ENCODE data around the gene MTMR12.
"Not testable (repeated sequence)": the region's sequence is repeated elsewhere in the genome, so short reads cannot be mapped to it uniquely, and the experiment has no call there.

Gene MTMR12

GRCh38 chr5:32285510-32286138 is 27.1 kb downstream of the MTMR12 start:
- intact Hi-C loops (cut with DNase I; ENCODE audit: low total_unique reads), result no loop called here
- TF ChIP-seq, protein P1, sequence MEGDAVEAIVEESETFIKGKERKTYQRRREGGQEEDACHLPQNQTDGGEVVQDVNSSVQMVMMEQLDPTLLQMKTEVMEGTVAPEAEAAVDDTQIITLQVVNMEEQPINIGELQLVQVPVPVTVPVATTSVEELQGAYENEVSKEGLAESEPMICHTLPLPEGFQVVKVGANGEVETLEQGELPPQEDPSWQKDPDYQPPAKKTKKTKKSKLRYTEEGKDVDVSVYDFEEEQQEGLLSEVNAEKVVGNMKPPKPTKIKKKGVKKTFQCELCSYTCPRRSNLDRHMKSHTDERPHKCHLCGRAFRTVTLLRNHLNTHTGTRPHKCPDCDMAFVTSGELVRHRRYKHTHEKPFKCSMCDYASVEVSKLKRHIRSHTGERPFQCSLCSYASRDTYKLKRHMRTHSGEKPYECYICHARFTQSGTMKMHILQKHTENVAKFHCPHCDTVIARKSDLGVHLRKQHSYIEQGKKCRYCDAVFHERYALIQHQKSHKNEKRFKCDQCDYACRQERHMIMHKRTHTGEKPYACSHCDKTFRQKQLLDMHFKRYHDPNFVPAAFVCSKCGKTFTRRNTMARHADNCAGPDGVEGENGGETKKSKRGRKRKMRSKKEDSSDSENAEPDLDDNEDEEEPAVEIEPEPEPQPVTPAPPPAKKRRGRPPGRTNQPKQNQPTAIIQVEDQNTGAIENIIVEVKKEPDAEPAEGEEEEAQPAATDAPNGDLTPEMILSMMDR (IDR thresholded peaks at IDR 0.05), result no peak
- no peak overlapping the region for H3K4me3 ChIP-seq
- no peak overlapping the region for H3K27ac ChIP-seq
- H3K27me3 ChIP-seq, result no peaks in the 10 kb centered on the region
- no peak for DNase-seq
- no peaks in the 10 kb centered on the region for H3K9me3 ChIP-seq
- no peaks in the 10 kb centered on the region for H3K36me3 ChIP-seq
- H3K4me1 ChIP-seq, result no peaks in the 10 kb centered on the region

- intact Hi-C loops (cut with DNase I; ENCODE audit: low total_unique reads), result no loop called here
- H3K27ac ChIP-seq, result no peak overlapping the region
- no peaks in the 10 kb centered on the region for H3K4me1 ChIP-seq
Measured at GRCh38 chr5:32283539-32284377, 29.0 kb downstream of the MTMR12 start.

DNA sequence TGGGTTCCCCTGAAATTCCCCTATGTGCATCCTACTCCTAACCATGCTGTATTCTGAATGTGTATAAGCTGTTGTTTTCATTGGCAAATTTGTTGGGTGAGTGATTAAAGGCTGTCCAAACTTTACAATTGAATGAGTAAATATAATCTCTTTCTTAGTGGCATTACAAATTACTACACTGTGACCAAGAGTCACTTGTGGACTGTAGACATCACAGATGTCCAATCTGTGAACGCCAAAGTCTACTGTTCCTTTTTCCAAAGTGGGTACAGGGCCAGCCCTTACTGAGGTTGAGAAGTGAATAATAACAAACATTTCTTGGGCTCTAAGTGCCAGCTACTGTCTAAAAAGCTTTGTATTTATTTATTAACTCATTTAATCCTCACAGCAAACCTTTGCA is 29.7 kb downstream of the MTMR12 start:
- DNase-seq, result no peak
- TF ChIP-seq, protein P1 (IDR thresholded peaks at IDR 0.05), result no peak
- H3K27ac ChIP-seq, result no peak overlapping the region
- H3K27me3 ChIP-seq, result no peaks in the 10 kb centered on the region
- H3K36me3 ChIP-seq, result peaks cover 0 to 6% (median 0%) of the 10 kb centered on the region in 3 donors
- H3K4me3 ChIP-seq, result no peak overlapping the region
- peaks cover 0 to 4% (median 0%) of the 10 kb centered on the region in 4 donors for H3K4me1 ChIP-seq
- H3K9me3 ChIP-seq, result no peaks in the 10 kb centered on the region
- intact Hi-C loops (cut with DNase I; ENCODE audit: low total_unique reads), result no loop called here

More at GRCh38 chr5:32283539-32284377, 29.0 kb downstream of the MTMR12 start:
- peaks cover 0 to 6% (median 0%) of the 10 kb centered on the region in 3 donors for H3K36me3 ChIP-seq
- H3K27me3 ChIP-seq, result no peaks in the 10 kb centered on the region
- H3K4me3 ChIP-seq, result no peak overlapping the region
- TF ChIP-seq, protein P1 (IDR thresholded peaks at IDR 0.05), result no peak
- DNase-seq, result no peak
- H3K9me3 ChIP-seq, result no peaks in the 10 kb centered on the region

DNA sequence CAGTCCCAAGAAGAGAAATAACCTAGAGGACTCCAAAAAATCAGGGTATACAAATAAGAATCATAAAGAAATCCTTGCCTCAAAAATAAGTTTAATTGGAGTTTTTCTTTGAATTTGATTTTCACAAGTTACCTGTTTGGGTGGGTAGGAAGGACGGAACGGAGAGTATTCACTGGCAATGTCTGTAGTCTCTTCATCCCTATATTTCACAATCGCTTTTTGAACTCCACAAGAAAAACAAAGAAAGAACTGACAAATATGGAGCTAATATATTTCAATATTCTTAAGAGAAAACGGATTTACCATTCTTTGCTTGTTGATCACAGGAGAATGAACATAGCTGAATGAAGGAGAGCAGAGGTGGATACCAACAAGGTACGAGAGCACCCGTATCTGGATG is 30.1 kb downstream of the MTMR12 start:
- peaks cover 0 to 6% (median 0%) of the 10 kb centered on the region in 3 donors for H3K36me3 ChIP-seq
- H3K27ac ChIP-seq, result no peak overlapping the region
- TF ChIP-seq, protein P1 (IDR thresholded peaks at IDR 0.05), result no peak
- intact Hi-C loops (cut with DNase I; ENCODE audit: low total_unique reads), result no loop called here
- no peak for DNase-seq
- no peak overlapping the region for H3K4me3 ChIP-seq
- no peaks in the 10 kb centered on the region for H3K27me3 ChIP-seq
- no peaks in the 10 kb centered on the region for H3K9me3 ChIP-seq
- H3K4me1 ChIP-seq, result peaks cover 0 to 8% (median 0%) of the 10 kb centered on the region in 4 donors

- H3K27me3 ChIP-seq; H3K36me3 ChIP-seq; DNase-seq; H3K9me3 ChIP-seq; H3K4me3 ChIP-seq; intact Hi-C loops (cut with DNase I; ENCODE audit: low total_unique reads); H3K27ac ChIP-seq: not testable (repeated sequence)
- peaks cover 0 to 11% (median 0%) of the 10 kb centered on the region in 4 donors for H3K4me1 ChIP-seq
Measured at GRCh38 chr5:32281378-32282133, 31.2 kb downstream of the MTMR12 start.

All from tibial artery (tissue), 4 donors.